ENCODE measurements around the gene CYB5B. TPM values are rescaled to one million over a fixed set of nuclear protein-coding genes. Genes with fewer than 3 reads are reported as not detected.

Gene CYB5B
- polyA plus RNA-seq, 1 of the 3 experiments (the other 2 are of a cell fraction), result 64.4 TPM

DNA sequence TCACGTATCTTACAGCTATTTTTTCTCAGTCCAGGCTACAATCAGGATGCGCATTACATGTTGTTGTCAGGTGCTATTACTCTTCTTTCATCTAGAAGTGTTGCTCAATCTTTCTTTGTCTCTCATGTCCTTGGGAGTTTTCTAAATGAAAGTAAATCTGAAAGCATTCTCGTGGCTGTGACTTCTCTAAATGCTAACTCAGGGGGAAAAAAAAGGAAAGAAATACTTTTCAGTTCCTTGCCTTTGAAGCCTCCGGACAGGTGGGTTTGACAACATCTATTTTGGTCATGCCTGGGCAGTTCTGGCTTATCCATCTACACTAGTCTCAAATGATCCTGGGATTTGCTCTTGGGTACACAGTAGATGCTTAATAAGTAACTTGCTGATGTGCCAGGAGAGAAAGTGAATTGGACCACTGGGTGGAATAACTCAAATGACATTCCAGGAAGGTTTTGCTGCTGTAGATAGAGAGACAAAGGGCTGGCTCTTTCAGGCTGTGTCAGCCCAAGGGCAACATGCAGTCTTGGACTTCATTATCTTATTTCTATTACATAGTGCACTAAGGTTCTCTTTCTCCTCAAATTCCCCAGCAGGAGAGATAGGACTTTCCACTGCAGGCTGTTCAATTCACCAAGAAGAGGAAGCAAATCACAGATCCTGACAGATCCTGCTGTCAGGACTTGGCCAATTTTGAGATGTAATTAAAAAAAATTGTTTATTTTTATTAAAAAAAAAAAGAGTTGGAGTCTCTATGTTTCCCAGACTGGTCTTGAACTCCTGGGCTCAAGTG is 77.7 kb downstream of the CYB5B start (continued):
- no peak for TF ChIP-seq MXI1 (IDR thresholded peaks at IDR 0.05; ENCODE audit: low read depth, low read length)
- TF ChIP-seq, protein P1, sequence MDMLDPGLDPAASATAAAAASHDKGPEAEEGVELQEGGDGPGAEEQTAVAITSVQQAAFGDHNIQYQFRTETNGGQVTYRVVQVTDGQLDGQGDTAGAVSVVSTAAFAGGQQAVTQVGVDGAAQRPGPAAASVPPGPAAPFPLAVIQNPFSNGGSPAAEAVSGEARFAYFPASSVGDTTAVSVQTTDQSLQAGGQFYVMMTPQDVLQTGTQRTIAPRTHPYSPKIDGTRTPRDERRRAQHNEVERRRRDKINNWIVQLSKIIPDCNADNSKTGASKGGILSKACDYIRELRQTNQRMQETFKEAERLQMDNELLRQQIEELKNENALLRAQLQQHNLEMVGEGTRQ (IDR thresholded peaks at IDR 0.05; ENCODE audit: borderline replicate concordance, low read depth, low read length), result no peak
- TF ChIP-seq, protein P2, sequence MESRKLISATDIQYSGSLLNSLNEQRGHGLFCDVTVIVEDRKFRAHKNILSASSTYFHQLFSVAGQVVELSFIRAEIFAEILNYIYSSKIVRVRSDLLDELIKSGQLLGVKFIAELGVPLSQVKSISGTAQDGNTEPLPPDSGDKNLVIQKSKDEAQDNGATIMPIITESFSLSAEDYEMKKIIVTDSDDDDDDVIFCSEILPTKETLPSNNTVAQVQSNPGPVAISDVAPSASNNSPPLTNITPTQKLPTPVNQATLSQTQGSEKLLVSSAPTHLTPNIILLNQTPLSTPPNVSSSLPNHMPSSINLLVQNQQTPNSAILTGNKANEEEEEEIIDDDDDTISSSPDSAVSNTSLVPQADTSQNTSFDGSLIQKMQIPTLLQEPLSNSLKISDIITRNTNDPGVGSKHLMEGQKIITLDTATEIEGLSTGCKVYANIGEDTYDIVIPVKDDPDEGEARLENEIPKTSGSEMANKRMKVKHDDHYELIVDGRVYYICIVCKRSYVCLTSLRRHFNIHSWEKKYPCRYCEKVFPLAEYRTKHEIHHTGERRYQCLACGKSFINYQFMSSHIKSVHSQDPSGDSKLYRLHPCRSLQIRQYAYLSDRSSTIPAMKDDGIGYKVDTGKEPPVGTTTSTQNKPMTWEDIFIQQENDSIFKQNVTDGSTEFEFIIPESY (IDR thresholded peaks at IDR 0.05; ENCODE audit: borderline replicate concordance, low read depth), result no peak

DNA sequence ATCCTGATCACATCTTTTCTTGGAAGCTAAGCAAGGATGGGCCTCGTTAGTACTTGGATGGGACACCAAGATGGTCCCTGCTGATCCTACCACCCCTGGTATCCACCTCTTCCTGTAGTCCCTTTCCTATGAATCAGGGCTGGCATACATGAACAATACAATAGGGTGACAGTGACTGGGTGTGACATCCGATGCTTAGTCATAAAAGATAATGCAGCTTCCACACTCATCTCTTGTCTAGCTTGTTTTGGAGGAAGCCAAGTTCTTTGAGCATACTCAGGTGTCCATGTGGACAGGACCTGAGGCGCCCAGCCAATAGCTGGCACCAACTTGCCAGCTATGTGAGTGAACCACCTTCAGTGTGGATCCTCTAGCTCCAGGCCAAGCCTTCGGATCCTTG is 78.8 kb downstream of the CYB5B start:
- WGBS (ENCODE audit: low lambda C conversion rate), result 93% methylated on average over 4 of the region's 4 CpGs
- POLR2A ChIA-PET, result no interaction called here
- no peaks in the 10 kb centered on the region for H3K79me2 ChIP-seq (ENCODE audit: insufficient read depth)
- no peak overlapping the region for H3K4me3 ChIP-seq (ENCODE audit: low read depth in 2 of 2, low read length in 1 of 2)
- H3K4me1 ChIP-seq (ENCODE audit: control insufficient read depth in 1 of 2, insufficient read depth in 2 of 2, low read depth in 1 of 2, low read length in 1 of 2), result peaks cover 0 to 1% of the 10 kb centered on the region in 2 experiments; a peak in 1 of 4 replicates
- no peaks in the 10 kb centered on the region for H3K36me3 ChIP-seq (replicated peaks in 1 of 2; ENCODE audit: control insufficient read depth in 1 of 2, insufficient read depth in 2 of 2, low read length in 1 of 2)
- H3K27me3 ChIP-seq (ENCODE audit: insufficient read depth), result no peaks in the 10 kb centered on the region
- H3K27ac ChIP-seq (ENCODE audit: low read depth in 2 of 2, low read length in 1 of 2), result no peak overlapping the region
- H3K9me3 ChIP-seq, result no peaks in the 10 kb centered on the region
- no peak overlapping the region for H3K4me2 ChIP-seq
- CTCF ChIA-PET, result no interaction called here
- no peak overlapping the region for H3K9ac ChIP-seq
- H3F3A ChIP-seq (replicated peaks; ENCODE audit: insufficient read depth), result no peaks in the 10 kb centered on the region
- no peak for DNase-seq
- H4K20me1 ChIP-seq (ENCODE audit: insufficient read depth), result no peaks in the 10 kb centered on the region
- H3K9me2 ChIP-seq, result no peaks in the 10 kb centered on the region
- no peak overlapping the region for H2AFZ ChIP-seq (ENCODE audit: low read depth)
- TF ChIP-seq RCOR1 (IDR thresholded peaks at IDR 0.05; ENCODE audit: low read length) (no peak), FOSL2 (IDR thresholded peaks at IDR 0.05; ENCODE audit: borderline replicate concordance, low read depth) (no peak), TCF12 (IDR thresholded peaks at IDR 0.05) (no peak), EZH2phosphoT487 (IDR thresholded peaks at IDR 0.05; ENCODE audit: borderline replicate concordance, low read depth) (no peak), ELF1 (IDR thresholded peaks at IDR 0.05) (no peak), SMC3 (IDR thresholded peaks at IDR 0.05; ENCODE audit: low read depth, low read length) (no peak), POLR2AphosphoS5 (IDR thresholded peaks at IDR 0.05; ENCODE audit: low read depth, low read length) (no peak)
- TF ChIP-seq, protein P3, sequence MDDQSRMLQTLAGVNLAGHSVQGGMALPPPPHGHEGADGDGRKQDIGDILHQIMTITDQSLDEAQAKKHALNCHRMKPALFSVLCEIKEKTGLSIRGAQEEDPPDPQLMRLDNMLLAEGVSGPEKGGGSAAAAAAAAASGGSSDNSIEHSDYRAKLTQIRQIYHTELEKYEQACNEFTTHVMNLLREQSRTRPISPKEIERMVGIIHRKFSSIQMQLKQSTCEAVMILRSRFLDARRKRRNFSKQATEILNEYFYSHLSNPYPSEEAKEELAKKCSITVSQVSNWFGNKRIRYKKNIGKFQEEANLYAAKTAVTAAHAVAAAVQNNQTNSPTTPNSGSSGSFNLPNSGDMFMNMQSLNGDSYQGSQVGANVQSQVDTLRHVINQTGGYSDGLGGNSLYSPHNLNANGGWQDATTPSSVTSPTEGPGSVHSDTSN (IDR thresholded peaks at IDR 0.05), result no peak
- TF ChIP-seq, protein P2 (IDR thresholded peaks at IDR 0.05; ENCODE audit: borderline replicate concordance, low read depth), result no peak
- TF ChIP-seq, protein P4, sequence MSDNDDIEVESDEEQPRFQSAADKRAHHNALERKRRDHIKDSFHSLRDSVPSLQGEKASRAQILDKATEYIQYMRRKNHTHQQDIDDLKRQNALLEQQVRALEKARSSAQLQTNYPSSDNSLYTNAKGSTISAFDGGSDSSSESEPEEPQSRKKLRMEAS (IDR thresholded peaks at IDR 0.05; ENCODE audit: low read depth), result no peak

Measured in SK-N-SH (cell line).